ENCODE results near the gene PACC1.

PACC1 gene

GRCh38 chr1:212453156-212453857 is 38.6 kb upstream of the PACC1 start:
- Histone ChIP-seq H3K4me3 (ENCODE audit: low read length) (no peak overlapping the region), H3K9me3 (ENCODE audit: insufficient read depth, low read depth, low read length) (no peaks in the 10 kb centered on the region), H3K27ac (ENCODE audit: low read depth, low read length) (no peak overlapping the region), H3K4me1 (ENCODE audit: insufficient read depth, low read length) (no peaks in the 10 kb centered on the region), H3K36me3 (ENCODE audit: insufficient read depth, low read length) (no peaks in the 10 kb centered on the region), H3K27me3 (ENCODE audit: insufficient read depth, low read length) (no peaks in the 10 kb centered on the region), H3K9ac (ENCODE audit: low read depth, low read length) (no peak overlapping the region)
- WGBS = 78% methylated on average over 12 of the region's 12 CpGs

GRCh38 chr1:212452323-212453155 is 37.9 kb upstream of the PACC1 start:
- H3K4me3 ChIP-seq (ENCODE audit: low read length) = no peak overlapping the region
- no peaks in the 10 kb centered on the region for H3K36me3 ChIP-seq (ENCODE audit: insufficient read depth, low read length)
- H3K9ac ChIP-seq (ENCODE audit: low read depth, low read length) = no peak overlapping the region
- no peaks in the 10 kb centered on the region for H3K9me3 ChIP-seq (ENCODE audit: insufficient read depth, low read depth, low read length)
- no peaks in the 10 kb centered on the region for H3K4me1 ChIP-seq (ENCODE audit: insufficient read depth, low read length)
- H3K27ac ChIP-seq (ENCODE audit: low read depth, low read length) = no peak overlapping the region
- H3K27me3 ChIP-seq (ENCODE audit: insufficient read depth, low read length) = no peaks in the 10 kb centered on the region
- WGBS = 87% methylated on average over 15 of the region's 15 CpGs

- no peaks in the 10 kb centered on the region for H3K36me3 ChIP-seq (ENCODE audit: insufficient read depth, low read length)
- no peaks in the 10 kb centered on the region for H3K9me3 ChIP-seq (ENCODE audit: insufficient read depth, low read depth, low read length)
- no peak overlapping the region for H3K4me3 ChIP-seq (ENCODE audit: low read length)
- no peak overlapping the region for H3K9ac ChIP-seq (ENCODE audit: low read depth, low read length)
- 87% methylated on average over 6 of the region's 6 CpGs for WGBS
- H3K27me3 ChIP-seq (ENCODE audit: insufficient read depth, low read length) = no peaks in the 10 kb centered on the region
- no peaks in the 10 kb centered on the region for H3K4me1 ChIP-seq (ENCODE audit: insufficient read depth, low read length)
- no peak overlapping the region for H3K27ac ChIP-seq (ENCODE audit: low read depth, low read length)
Observed at GRCh38 chr1:212451416-212452322, 37.0 kb upstream of the PACC1 start.

- Histone ChIP-seq H3K4me3 (ENCODE audit: low read length) (no peak overlapping the region), H3K27me3 (ENCODE audit: insufficient read depth, low read length) (no peaks in the 10 kb centered on the region), H3K36me3 (ENCODE audit: insufficient read depth, low read length) (no peaks in the 10 kb centered on the region), H3K9me3 (ENCODE audit: insufficient read depth, low read depth, low read length) (no peaks in the 10 kb centered on the region), H3K9ac (ENCODE audit: low read depth, low read length) (no peak overlapping the region), H3K4me1 (ENCODE audit: insufficient read depth, low read length) (no peaks in the 10 kb centered on the region), H3K27ac (ENCODE audit: low read depth, low read length) (no peak overlapping the region)
- WGBS = 90% methylated on average over 4 of the region's 4 CpGs
Observed at GRCh38 chr1:212450331-212450881, 35.7 kb upstream of the PACC1 start.

- Histone ChIP-seq H3K4me1 (ENCODE audit: insufficient read depth, low read length) (no peaks in the 10 kb centered on the region), H3K4me3 (ENCODE audit: low read length) (no peak overlapping the region), H3K9me3 (ENCODE audit: insufficient read depth, low read depth, low read length) (no peaks in the 10 kb centered on the region), H3K36me3 (ENCODE audit: insufficient read depth, low read length) (no peaks in the 10 kb centered on the region), H3K27me3 (ENCODE audit: insufficient read depth, low read length) (no peaks in the 10 kb centered on the region), H3K27ac (ENCODE audit: low read depth, low read length) (no peak overlapping the region), H3K9ac (ENCODE audit: low read depth, low read length) (no peak overlapping the region)
- 86% methylated on average over 2 of the region's 2 CpGs for WGBS
Observed at GRCh38 chr1:212447478-212447877, 32.8 kb upstream of the PACC1 start.

GRCh38 chr1:212446333-212446732 is 31.6 kb upstream of the PACC1 start:
- no peaks in the 10 kb centered on the region for H3K9me3 ChIP-seq (ENCODE audit: insufficient read depth, low read depth, low read length)
- H3K36me3 ChIP-seq (ENCODE audit: insufficient read depth, low read length) = no peaks in the 10 kb centered on the region
- H3K27ac ChIP-seq (ENCODE audit: low read depth, low read length) = no peak overlapping the region
- no peak overlapping the region for H3K9ac ChIP-seq (ENCODE audit: low read depth, low read length)
- no peak overlapping the region for H3K4me3 ChIP-seq (ENCODE audit: low read length)
- no peaks in the 10 kb centered on the region for H3K4me1 ChIP-seq (ENCODE audit: insufficient read depth, low read length)
- 90% methylated on average over 8 of the region's 8 CpGs for WGBS
- H3K27me3 ChIP-seq (ENCODE audit: insufficient read depth, low read length) = no peaks in the 10 kb centered on the region

GRCh38 chr1:212442408-212442807 is 27.7 kb upstream of the PACC1 start:
- no peak overlapping the region for H3K4me3 ChIP-seq (ENCODE audit: low read length)
- H3K9me3 ChIP-seq (ENCODE audit: insufficient read depth, low read depth, low read length) = no peaks in the 10 kb centered on the region
- H3K27me3 ChIP-seq (ENCODE audit: insufficient read depth, low read length) = no peaks in the 10 kb centered on the region
- no peak overlapping the region for H3K9ac ChIP-seq (ENCODE audit: low read depth, low read length)
- 97% methylated on average over 5 of the region's 5 CpGs for WGBS
- no peak overlapping the region for H3K27ac ChIP-seq (ENCODE audit: low read depth, low read length)
- no peaks in the 10 kb centered on the region for H3K4me1 ChIP-seq (ENCODE audit: insufficient read depth, low read length)
- no peaks in the 10 kb centered on the region for H3K36me3 ChIP-seq (ENCODE audit: insufficient read depth, low read length)

- Histone ChIP-seq H3K9me3 (ENCODE audit: insufficient read depth, low read depth, low read length) (no peaks in the 10 kb centered on the region), H3K36me3 (ENCODE audit: insufficient read depth, low read length) (no peaks in the 10 kb centered on the region), H3K4me1 (ENCODE audit: insufficient read depth, low read length) (no peaks in the 10 kb centered on the region), H3K27ac (ENCODE audit: low read depth, low read length) (no peak overlapping the region), H3K4me3 (ENCODE audit: low read length) (no peak overlapping the region), H3K27me3 (ENCODE audit: insufficient read depth, low read length) (no peaks in the 10 kb centered on the region), H3K9ac (ENCODE audit: low read depth, low read length) (no peak overlapping the region)
- WGBS = 73% methylated on average over 9 of the region's 9 CpGs
Observed at GRCh38 chr1:212440419-212440818, 25.7 kb upstream of the PACC1 start.

- no peaks in the 10 kb centered on the region for H3K9me3 ChIP-seq (ENCODE audit: insufficient read depth, low read depth, low read length)
- H3K27ac ChIP-seq (ENCODE audit: low read depth, low read length) = no peak overlapping the region
- peaks cover 5% of the 10 kb centered on the region; the same call in 1 of the 2 replicates for H3K27me3 ChIP-seq (ENCODE audit: insufficient read depth, low read length)
- no peak overlapping the region for H3K9ac ChIP-seq (ENCODE audit: low read depth, low read length)
- WGBS = 75% methylated on average over 1 of the region's 2 CpGs
- H3K4me3 ChIP-seq (ENCODE audit: low read length) = no peak overlapping the region
- no peaks in the 10 kb centered on the region for H3K36me3 ChIP-seq (ENCODE audit: insufficient read depth, low read length)
- no peaks in the 10 kb centered on the region for H3K4me1 ChIP-seq (ENCODE audit: insufficient read depth, low read length)
Observed at GRCh38 chr1:212438831-212439237, 24.1 kb upstream of the PACC1 start.

- 95% methylated on average over 4 of the region's 4 CpGs for WGBS
- Histone ChIP-seq H3K36me3 (ENCODE audit: insufficient read depth, low read length) (no peaks in the 10 kb centered on the region), H3K9ac (ENCODE audit: low read depth, low read length) (no peak overlapping the region), H3K4me1 (ENCODE audit: insufficient read depth, low read length) (peaks cover 3% of the 10 kb centered on the region; the same call in 1 of the 2 replicates), H3K27me3 (ENCODE audit: insufficient read depth, low read length) (peaks cover 15% of the 10 kb centered on the region), H3K27ac (ENCODE audit: low read depth, low read length) (no peak overlapping the region), H3K4me3 (ENCODE audit: low read length) (no peak overlapping the region), H3K9me3 (ENCODE audit: insufficient read depth, low read depth, low read length) (no peaks in the 10 kb centered on the region)
Observed at GRCh38 chr1:212437179-212437798, 22.6 kb upstream of the PACC1 start.

Data from HUES64 (cell line).